Lung (tissue), 16 donors: ENCODE measurements around the gene RPL4. TPM values are rescaled to one million over a fixed set of nuclear protein-coding genes. Genes with fewer than 3 reads are reported as not detected.
A peak's percentile ranks its signal among the peaks of the same experiment; 100 is the strongest.

Experiments used
- ATAC-seq: fragments of 200-7000 bp; cut with Tn5 transposase; one replicate; pipeline ENCODE4 v1.9.1; 2020; ENCODE audit warnings: moderate number of reproducible peaks; ENCODE audit not compliant: insufficient read depth, low FRiP score
- DNase-seq, 3 donors: peaks; one replicate each; pipeline ENCODE4 v3.0.0-alpha.2; 2013 to 2017
- H3K27ac ChIP-seq, 2 donors: one replicate each; pipeline ENCODE4 v1.5.1; 2013; ENCODE audit warnings: mild to moderate bottlenecking in 2 of 2, moderate library complexity in 2 of 2, control low read depth in 1 of 2, inconsistent platforms in 1 of 2, low read depth in 1 of 2, low read length in 1 of 2
- H3K27me3 ChIP-seq, 3 donors: one replicate each; pipeline ENCODE4 v1.5.1; 2013; ENCODE audit warnings: low read length in 2 of 3; ENCODE audit not compliant: control insufficient read depth in 3 of 3, insufficient read depth in 3 of 3
- H3K36me3 ChIP-seq, 4 donors: one replicate each; pipeline ENCODE4 v1.5.1; 2013; ENCODE audit warnings: low read length in 4 of 4, mild to moderate bottlenecking in 1 of 4, moderate library complexity in 1 of 4; ENCODE audit not compliant: control insufficient read depth in 4 of 4, insufficient read depth in 4 of 4
- H3K4me1 ChIP-seq, 5 donors: one replicate each; pipeline ENCODE4 v1.5.1; 2013; ENCODE audit warnings: low read length in 5 of 5, mild to moderate bottlenecking in 2 of 5, moderate library complexity in 1 of 5; ENCODE audit not compliant: control insufficient read depth in 5 of 5, insufficient read depth in 5 of 5
- H3K4me3 ChIP-seq: one replicate; pipeline ENCODE4 v1.5.1; 2013; ENCODE audit warnings: mild to moderate bottlenecking, control low read depth, moderate library complexity
- H3K9ac ChIP-seq, 2 donors: one replicate each; pipeline ENCODE4 v1.5.1; 2013; ENCODE audit warnings: low read length in 2 of 2, control low read depth in 1 of 2; ENCODE audit not compliant: insufficient read depth in 1 of 2
- H3K9me3 ChIP-seq, 4 donors: one replicate each; pipeline ENCODE4 v1.5.1; 2013; ENCODE audit warnings: low read length in 3 of 4, mild to moderate bottlenecking in 1 of 4, moderate library complexity in 1 of 4; ENCODE audit not compliant: control insufficient read depth in 4 of 4, insufficient read depth in 3 of 4
- CTCF ChIP-seq: IDR thresholded peaks from 2 replicates; pipeline ENCODE4 v1.5.1; 2012; ENCODE audit warnings: mild to moderate bottlenecking; ENCODE audit errors: control extremely low read depth, extremely low read depth
- WGBS, 2 donors: extraction: QIAGEN DNeasy Blood & Tissue Kit; methylation state at CpG; one replicate each; pipeline ENCODE4 v1.1.7; 2013; 5-methylcytosine and 5-hydroxymethylcytosine counted together
- long read RNA-seq, 5 donors: transcript quantifications; one replicate each; lab custom pipeline, GENCODE V29; 2026
- polyA plus RNA-seq, 2 donors: library from polyadenylated mRNA; stranded (reverse); fragments of 200-250 nt; gene quantifications; one replicate each; pipeline ENCODE4 v1.2.1, GENCODE V29; 2013
- total RNA-seq, 2 donors: library from RNA; depleted of rRNA in 1 of 2; stranded (reverse); fragments of >200 nt in 1 of 2; gene quantifications; one replicate each; pipeline ENCODE4 v1.2.1, GENCODE V29; 2014 to 2021
- donor health status: control.
- donor health status: control.
- donor health status: Bipolar disorder and iron deficiency.
- donor health status: healthy.
- donor health status: DM: yes; HTN: yes; CAD: no.

The RPL4 gene
- total RNA-seq (1,000 to 10,000 TPM; 1,560 to 2,503 TPM), polyA plus RNA-seq (1,000 to 10,000 TPM; 2,394 to 2,474 TPM)
- long read RNA-seq, donor 1, transcript RPL4-210 (6 exons, 1,099 nt): minor isoform, 22 of 2,223 reads
- long read RNA-seq, donor 1, transcript RPL4-211 (2 exons, 593 nt): minor isoform, 24 of 2,223 reads
- long read RNA-seq, donor 1, transcript RPL4-213 (4 exons, 819 nt): minor isoform, 39 of 2,223 reads
- long read RNA-seq, donor 1, transcript RPL4-201 (10 exons, 2,769 nt): major isoform, 1,122 of 2,223 reads
- long read RNA-seq, donor 1, partial matches to known transcripts: 849 of 2,223 reads
- long read RNA-seq, donor 1, other reads (novel, unspliced or antisense): 140 of 2,223 reads
- long read RNA-seq, donor 2, transcript RPL4-212 (5 exons, 817 nt): minor isoform, 7 of 989 reads
- long read RNA-seq, donor 2, transcript RPL4-213 (4 exons, 819 nt): minor isoform, 18 of 989 reads
- long read RNA-seq, donor 2, transcript RPL4-201 (10 exons, 2,769 nt): major isoform, 379 of 989 reads
- long read RNA-seq, donor 2, transcript RPL4-210 (6 exons, 1,099 nt): minor isoform, 18 of 989 reads
- long read RNA-seq, donor 2, partial matches to known transcripts: 541 of 989 reads
- long read RNA-seq, donor 2, other reads (novel, unspliced or antisense): 19 of 989 reads
- long read RNA-seq, donor 3, transcript RPL4-201 (10 exons, 2,769 nt): major isoform, 563 of 1,183 reads
- long read RNA-seq, donor 3, transcript RPL4-212 (5 exons, 817 nt): minor isoform, 20 of 1,183 reads
- long read RNA-seq, donor 3, transcript RPL4-213 (4 exons, 819 nt): minor isoform, 14 of 1,183 reads
- long read RNA-seq, donor 3, transcript RPL4-210 (6 exons, 1,099 nt): minor isoform, 15 of 1,183 reads
- long read RNA-seq, donor 3, partial matches to known transcripts: 515 of 1,183 reads
- long read RNA-seq, donor 3, other reads (novel, unspliced or antisense): 45 of 1,183 reads
- long read RNA-seq, donor 4, transcript RPL4-201 (10 exons, 2,769 nt): major isoform, 384 of 1,247 reads
- long read RNA-seq, donor 4, transcript RPL4-212 (5 exons, 817 nt): minor isoform, 17 of 1,247 reads
- long read RNA-seq, donor 4, transcript RPL4-213 (4 exons, 819 nt): minor isoform, 22 of 1,247 reads
- long read RNA-seq, donor 4, transcript RPL4-210 (6 exons, 1,099 nt): minor isoform, 15 of 1,247 reads
- long read RNA-seq, donor 4, partial matches to known transcripts: 778 of 1,247 reads
- long read RNA-seq, donor 4, other reads (novel, unspliced or antisense): 25 of 1,247 reads
- long read RNA-seq, donor 5, transcript RPL4-212 (5 exons, 817 nt): minor isoform, 22 of 2,146 reads
- long read RNA-seq, donor 5, transcript RPL4-213 (4 exons, 819 nt): minor isoform, 29 of 2,146 reads
- long read RNA-seq, donor 5, transcript RPL4-211 (2 exons, 593 nt): minor isoform, 21 of 2,146 reads
- long read RNA-seq, donor 5, transcript RPL4-201 (10 exons, 2,769 nt): major isoform, 1,171 of 2,146 reads
- long read RNA-seq, donor 5, partial matches to known transcripts: 789 of 2,146 reads
- long read RNA-seq, donor 5, other reads (novel, unspliced or antisense): 94 of 2,146 reads

- Histone ChIP-seq H3K4me3 (peak within 1 kb of the TSS; percentile 89), H3K4me1 (peaks cover 0 to 25% (median 8%) of the 10 kb centered on the region in 5 donors), H3K36me3 (peaks cover 11 to 35% (median 20%) of the 10 kb centered on the region in 4 donors), H3K27me3 (no peaks in the 10 kb centered on the region), H3K9ac (peak within 1 kb of the TSS; percentile 92 to 94), H3K27ac (peak within 1 kb of the TSS; percentile 71 to 97), H3K9me3 (no peaks in the 10 kb centered on the region)
- peak; percentile 95 for ATAC-seq
- no peak for TF ChIP-seq CTCF
- peak; percentile 81 to 92 (median 91) for DNase-seq
- WGBS, 2 donors: 0% methylated on average over 46 of the region's 46 CpGs
Measured at GRCh38 chr15:66504563-66505429, at the start of gene RPL4, which contains the start of gene ZWILCH. Gene RPL4, minus strand, starts transcription at chr15:66504855. Its CDS starts 65 bp downstream, at chr15:66504790. Gene ZWILCH, plus strand, starts transcription at chr15:66505326. Its CDS starts 13 bp downstream, at chr15:66505339.

GRCh38 chr15:66545255-66545654 lies 40.6 kb upstream of the RPL4 start:
- ATAC-seq: no peak
- Histone ChIP-seq H3K36me3 (peaks cover 0 to 2% (median 0%) of the 10 kb centered on the region in 4 donors), H3K27ac (no peak overlapping the region), H3K4me1 (no peaks in the 10 kb centered on the region), H3K27me3 (no peaks in the 10 kb centered on the region), H3K9me3 (no peaks in the 10 kb centered on the region), H3K9ac (no peak overlapping the region), H3K4me3 (no peak overlapping the region)
- no peak for TF ChIP-seq CTCF
- 97 to 100% methylated on average over 1 of the region's 1 CpG for WGBS, 2 donors
- DNase-seq: no peak
